ENCODE results near the gene LPP. TPM values are rescaled to one million over a fixed set of nuclear protein-coding genes. Genes with fewer than 3 reads are reported as not detected.

Gene LPP
- total and polyA plus RNA-seq, 2 donors from 2014 or later = 6.7 to 233 TPM

DNA sequence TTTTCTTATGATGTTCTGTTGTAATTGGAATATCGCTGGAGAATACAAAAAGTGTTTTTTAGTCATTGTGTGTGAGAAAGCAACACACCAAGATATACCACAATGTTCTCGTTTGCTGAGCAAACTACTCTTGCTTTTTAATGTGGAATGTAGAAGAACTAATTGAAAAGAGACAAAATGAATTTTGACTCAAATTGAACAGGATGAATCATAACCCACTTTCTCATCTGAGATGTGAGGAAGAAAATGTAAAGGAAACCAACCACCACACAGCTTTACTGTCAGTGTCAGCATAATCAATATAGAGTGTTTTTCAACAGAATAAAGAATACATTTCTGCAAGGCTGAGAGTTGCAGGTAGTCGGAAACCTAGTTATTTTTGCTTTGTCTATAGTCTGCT, 569.0 kb downstream of the LPP start:
- no peak for FAIRE-seq

DNA sequence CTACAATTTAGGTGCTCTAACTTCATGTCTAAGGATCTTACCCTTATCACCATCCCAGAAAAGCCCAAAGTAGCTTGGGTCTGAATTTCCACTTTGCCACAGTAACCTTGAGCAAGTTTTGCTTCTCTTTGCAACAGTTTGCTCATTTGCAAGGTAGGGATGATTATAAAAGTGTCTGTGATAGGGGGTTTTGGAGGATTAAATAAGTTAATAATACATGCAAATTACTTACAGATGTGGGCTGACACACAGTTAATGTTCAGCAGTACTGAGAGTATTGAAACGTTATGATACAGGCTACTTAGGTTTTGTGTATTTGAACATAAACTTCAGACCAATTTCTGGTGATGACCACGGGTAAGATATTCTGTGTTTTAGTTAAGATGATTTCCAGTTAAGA, 573.1 kb downstream of the LPP start:
- no peak for FAIRE-seq

More for the DNA sequence above, 569.0 kb downstream of the LPP start:
- intact Hi-C loops (cut with DNase I) = no loop called here
- Histone ChIP-seq H3K27ac (ENCODE audit: low read depth in 2 of 2, low read length in 2 of 2) (no peak overlapping the region), H3K4me3 (ENCODE audit: low read length in 3 of 3) (no peak overlapping the region), H3K9me3 (ENCODE audit: control insufficient read depth in 2 of 3, insufficient read depth in 1 of 3, low read length in 3 of 3) (no peaks in the 10 kb centered on the region), H3K4me1 (ENCODE audit: control insufficient read depth in 2 of 3, insufficient read depth in 2 of 3, low read depth in 1 of 3, low read length in 3 of 3) (peaks cover 0 to 3% (median 0%) of the 10 kb centered on the region in 3 donors), H3K9ac (ENCODE audit: low read length in 3 of 3) (no peak overlapping the region), H3K27me3 (ENCODE audit: control insufficient read depth, insufficient read depth, low read length) (no peaks in the 10 kb centered on the region), H3K36me3 (ENCODE audit: control insufficient read depth in 2 of 3, insufficient read depth in 3 of 3, low read length in 3 of 3) (no peaks in the 10 kb centered on the region)
- DNase-seq = no peak
- TF ChIP-seq, protein P1, sequence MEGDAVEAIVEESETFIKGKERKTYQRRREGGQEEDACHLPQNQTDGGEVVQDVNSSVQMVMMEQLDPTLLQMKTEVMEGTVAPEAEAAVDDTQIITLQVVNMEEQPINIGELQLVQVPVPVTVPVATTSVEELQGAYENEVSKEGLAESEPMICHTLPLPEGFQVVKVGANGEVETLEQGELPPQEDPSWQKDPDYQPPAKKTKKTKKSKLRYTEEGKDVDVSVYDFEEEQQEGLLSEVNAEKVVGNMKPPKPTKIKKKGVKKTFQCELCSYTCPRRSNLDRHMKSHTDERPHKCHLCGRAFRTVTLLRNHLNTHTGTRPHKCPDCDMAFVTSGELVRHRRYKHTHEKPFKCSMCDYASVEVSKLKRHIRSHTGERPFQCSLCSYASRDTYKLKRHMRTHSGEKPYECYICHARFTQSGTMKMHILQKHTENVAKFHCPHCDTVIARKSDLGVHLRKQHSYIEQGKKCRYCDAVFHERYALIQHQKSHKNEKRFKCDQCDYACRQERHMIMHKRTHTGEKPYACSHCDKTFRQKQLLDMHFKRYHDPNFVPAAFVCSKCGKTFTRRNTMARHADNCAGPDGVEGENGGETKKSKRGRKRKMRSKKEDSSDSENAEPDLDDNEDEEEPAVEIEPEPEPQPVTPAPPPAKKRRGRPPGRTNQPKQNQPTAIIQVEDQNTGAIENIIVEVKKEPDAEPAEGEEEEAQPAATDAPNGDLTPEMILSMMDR (IDR thresholded peaks at IDR 0.05; ENCODE audit: borderline replicate concordance, extremely low read depth, insufficient read depth) = no peak

DNA sequence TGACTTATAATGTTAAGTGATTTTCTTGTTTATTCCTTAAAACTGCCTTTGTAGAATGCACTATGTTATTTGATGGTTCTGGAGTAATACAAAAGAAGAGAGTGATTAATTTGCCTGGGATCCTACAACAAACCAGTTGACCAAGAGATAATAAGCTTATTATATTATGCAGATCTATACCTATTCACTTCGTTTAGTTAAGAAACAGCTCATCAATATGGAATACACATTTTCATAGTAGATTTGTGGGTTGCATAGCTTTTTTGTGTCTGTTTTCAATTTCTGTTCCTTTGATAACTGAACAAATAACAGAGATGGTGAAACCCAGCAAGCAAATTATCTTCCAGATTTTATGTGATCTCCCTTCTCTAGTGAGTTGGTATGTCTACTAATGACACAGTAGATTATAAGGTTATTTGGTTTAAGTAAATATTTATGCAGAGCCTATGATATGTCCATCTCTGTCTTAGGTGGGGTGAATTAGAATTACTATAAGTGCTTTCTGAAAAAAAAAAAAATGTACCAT, 574.5 kb downstream of the LPP start:
- Histone ChIP-seq H3K9me3 (ENCODE audit: control insufficient read depth in 2 of 3, insufficient read depth in 1 of 3, low read length in 3 of 3) (no peaks in the 10 kb centered on the region), H3K27me3 (ENCODE audit: control insufficient read depth, insufficient read depth, low read length) (no peaks in the 10 kb centered on the region), H3K9ac (ENCODE audit: low read length in 3 of 3) (no peak overlapping the region), H3K4me1 (ENCODE audit: control insufficient read depth in 2 of 3, insufficient read depth in 2 of 3, low read depth in 1 of 3, low read length in 3 of 3) (no peaks in the 10 kb centered on the region), H3K27ac (ENCODE audit: low read depth in 2 of 2, low read length in 2 of 2) (no peak overlapping the region), H3K4me3 (ENCODE audit: low read length in 3 of 3) (no peak overlapping the region), H3K36me3 (ENCODE audit: control insufficient read depth in 2 of 3, insufficient read depth in 3 of 3, low read length in 3 of 3) (no peaks in the 10 kb centered on the region)
- FAIRE-seq (no peak), DNase-seq (no peak)
- TF ChIP-seq, protein P1 (IDR thresholded peaks at IDR 0.05; ENCODE audit: borderline replicate concordance, extremely low read depth, insufficient read depth) = no peak
- intact Hi-C loops (cut with DNase I) = no loop called here

More for the DNA sequence above, 573.1 kb downstream of the LPP start:
- intact Hi-C loops (cut with DNase I) = no loop called here
- no peak overlapping the region for H3K27ac ChIP-seq (ENCODE audit: low read depth in 2 of 2, low read length in 2 of 2)
- no peaks in the 10 kb centered on the region for H3K4me1 ChIP-seq (ENCODE audit: control insufficient read depth in 2 of 3, insufficient read depth in 2 of 3, low read depth in 1 of 3, low read length in 3 of 3)
- H3K36me3 ChIP-seq (ENCODE audit: control insufficient read depth in 2 of 3, insufficient read depth in 3 of 3, low read length in 3 of 3) = no peaks in the 10 kb centered on the region
- no peak overlapping the region for H3K9ac ChIP-seq (ENCODE audit: low read length in 3 of 3)
- no peaks in the 10 kb centered on the region for H3K9me3 ChIP-seq (ENCODE audit: control insufficient read depth in 2 of 3, insufficient read depth in 1 of 3, low read length in 3 of 3)
- no peaks in the 10 kb centered on the region for H3K27me3 ChIP-seq (ENCODE audit: control insufficient read depth, insufficient read depth, low read length)
- TF ChIP-seq, protein P1 (IDR thresholded peaks at IDR 0.05; ENCODE audit: borderline replicate concordance, extremely low read depth, insufficient read depth) = no peak
- no peak overlapping the region for H3K4me3 ChIP-seq (ENCODE audit: low read length in 3 of 3)
- no peak for DNase-seq

DNA sequence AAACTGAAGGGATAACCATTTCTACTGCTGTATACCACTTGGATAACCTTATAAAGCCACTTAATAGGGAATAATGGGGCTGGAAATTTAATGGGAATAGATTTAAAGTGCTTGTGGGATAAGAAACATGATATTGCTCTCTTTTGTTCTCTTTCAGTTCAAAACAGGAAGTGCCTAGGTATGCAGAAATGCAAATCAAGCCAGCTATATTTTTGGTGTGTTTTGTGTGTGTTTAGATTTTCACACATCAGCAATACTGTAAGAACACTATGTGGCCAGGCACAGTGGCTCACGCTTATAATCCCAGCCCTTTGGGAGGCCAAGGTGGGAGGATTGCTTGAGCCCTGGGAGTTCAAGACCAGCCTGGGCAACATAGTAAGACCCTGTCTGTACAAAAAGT, 575.5 kb downstream of the LPP start:
- FAIRE-seq (no peak), DNase-seq (no peak)
- Histone ChIP-seq H3K9ac (ENCODE audit: low read length in 3 of 3) (no peak overlapping the region), H3K27ac (ENCODE audit: low read depth in 2 of 2, low read length in 2 of 2) (no peak overlapping the region), H3K4me1 (ENCODE audit: control insufficient read depth in 2 of 3, insufficient read depth in 2 of 3, low read depth in 1 of 3, low read length in 3 of 3) (no peaks in the 10 kb centered on the region), H3K36me3 (ENCODE audit: control insufficient read depth in 2 of 3, insufficient read depth in 3 of 3, low read length in 3 of 3) (no peaks in the 10 kb centered on the region), H3K27me3 (ENCODE audit: control insufficient read depth, insufficient read depth, low read length) (no peaks in the 10 kb centered on the region), H3K4me3 (ENCODE audit: low read length in 3 of 3) (no peak overlapping the region), H3K9me3 (ENCODE audit: control insufficient read depth in 2 of 3, insufficient read depth in 1 of 3, low read length in 3 of 3) (no peaks in the 10 kb centered on the region)
- TF ChIP-seq, protein P1 (IDR thresholded peaks at IDR 0.05; ENCODE audit: borderline replicate concordance, extremely low read depth, insufficient read depth) = no peak
- intact Hi-C loops (cut with DNase I) = no loop called here

Data from kidney (tissue), 14 donors.